ENCODE data around the gene RETREG3. TPM values are rescaled to one million over a fixed set of nuclear protein-coding genes. Genes with fewer than 3 reads are reported as not detected.
"Not testable (repeated sequence)": the region's sequence is repeated elsewhere in the genome, so short reads cannot be mapped to it uniquely, and the experiment has no call there.

RETREG3 gene
- total RNA-seq, 3 donors from 2014 or later (not counting 1 experiment from before 2014, with no cell fraction given): 76.0 to 114 (median 101) TPM

DNA sequence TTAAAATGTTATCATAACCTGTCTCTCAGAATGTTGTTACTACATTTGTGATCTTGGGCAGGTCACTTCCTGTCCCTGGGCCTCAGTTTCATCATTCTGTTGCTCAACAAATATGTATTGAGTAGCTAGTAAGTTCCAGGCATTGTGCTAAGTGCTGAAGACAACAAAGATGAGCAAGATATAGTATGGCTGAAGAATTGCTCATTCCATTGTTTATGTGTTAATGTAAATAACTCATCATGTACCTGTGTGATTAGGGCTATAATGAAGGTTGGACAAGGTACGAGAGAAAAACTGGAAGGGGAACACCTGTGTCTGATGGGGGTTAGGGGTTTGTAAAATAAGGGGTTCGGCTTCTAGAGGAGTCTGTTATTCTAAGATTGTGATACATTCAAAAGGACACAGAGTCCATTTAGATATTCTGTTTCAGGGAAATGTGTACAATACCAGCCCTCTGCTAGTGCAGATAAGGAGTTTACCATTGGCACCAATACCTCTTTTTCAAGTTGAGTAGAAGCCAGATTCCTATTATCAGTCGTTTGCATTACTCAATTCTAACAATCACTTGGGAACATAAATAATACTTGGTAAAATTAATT, 20.3 kb upstream of the RETREG3 start:
- TF ChIP-seq, protein P1, sequence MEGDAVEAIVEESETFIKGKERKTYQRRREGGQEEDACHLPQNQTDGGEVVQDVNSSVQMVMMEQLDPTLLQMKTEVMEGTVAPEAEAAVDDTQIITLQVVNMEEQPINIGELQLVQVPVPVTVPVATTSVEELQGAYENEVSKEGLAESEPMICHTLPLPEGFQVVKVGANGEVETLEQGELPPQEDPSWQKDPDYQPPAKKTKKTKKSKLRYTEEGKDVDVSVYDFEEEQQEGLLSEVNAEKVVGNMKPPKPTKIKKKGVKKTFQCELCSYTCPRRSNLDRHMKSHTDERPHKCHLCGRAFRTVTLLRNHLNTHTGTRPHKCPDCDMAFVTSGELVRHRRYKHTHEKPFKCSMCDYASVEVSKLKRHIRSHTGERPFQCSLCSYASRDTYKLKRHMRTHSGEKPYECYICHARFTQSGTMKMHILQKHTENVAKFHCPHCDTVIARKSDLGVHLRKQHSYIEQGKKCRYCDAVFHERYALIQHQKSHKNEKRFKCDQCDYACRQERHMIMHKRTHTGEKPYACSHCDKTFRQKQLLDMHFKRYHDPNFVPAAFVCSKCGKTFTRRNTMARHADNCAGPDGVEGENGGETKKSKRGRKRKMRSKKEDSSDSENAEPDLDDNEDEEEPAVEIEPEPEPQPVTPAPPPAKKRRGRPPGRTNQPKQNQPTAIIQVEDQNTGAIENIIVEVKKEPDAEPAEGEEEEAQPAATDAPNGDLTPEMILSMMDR (IDR thresholded peaks at IDR 0.05): no peak
- Histone ChIP-seq H3K36me3 (ENCODE audit: control insufficient read depth, insufficient read depth, low read length) (no peaks in the 10 kb centered on the region), H3K27me3 (ENCODE audit: control insufficient read depth, insufficient read depth, low read length) (no peaks in the 10 kb centered on the region), H3K4me1 (ENCODE audit: control insufficient read depth, insufficient read depth, low read length) (no peaks in the 10 kb centered on the region), H3K9me3 (ENCODE audit: control insufficient read depth, insufficient read depth, low read length) (no peaks in the 10 kb centered on the region), H3K4me3 (ENCODE audit: low read length) (no peak overlapping the region), H3K27ac (ENCODE audit: low read length) (no peak overlapping the region)
- intact Hi-C loops (cut with micrococcal nuclease): no loop called here
- 98% methylated on average over 2 of the region's 3 CpGs for WGBS (ENCODE audit: insufficient coverage)
- no peaks in the 10 kb centered on the region for H3K36me3 Mint-ChIP-seq
- H3K9me3 Mint-ChIP-seq: no peaks in the 10 kb centered on the region
- DNase-seq: no peak
- ATAC-seq: no peak
- H3K4me3 Mint-ChIP-seq: no peak overlapping the region
- no peaks in the 10 kb centered on the region for H3K4me1 Mint-ChIP-seq
- no peak overlapping the region for H3K27ac Mint-ChIP-seq
- H3K27me3 Mint-ChIP-seq (ENCODE audit: low read depth in 2 of 2): no peaks in the 10 kb centered on the region

- intact Hi-C loops (cut with micrococcal nuclease): not testable (repeated sequence)
These were observed 18.0 kb upstream of the RETREG3 start for GRCh38 chr17:42627032-42627764.

GRCh38 chr17:42623732-42624596, 14.8 kb upstream of the RETREG3 start:
- Histone ChIP-seq H3K4me1 (ENCODE audit: control insufficient read depth, insufficient read depth, low read length) (peaks cover 2% of the 10 kb centered on the region), H3K9me3 (ENCODE audit: control insufficient read depth, insufficient read depth, low read length) (no peaks in the 10 kb centered on the region), H3K4me3 (ENCODE audit: low read length) (no peak overlapping the region), H3K27me3 (ENCODE audit: control insufficient read depth, insufficient read depth, low read length) (no peaks in the 10 kb centered on the region), H3K27ac (ENCODE audit: low read length) (no peak overlapping the region), H3K36me3 (ENCODE audit: control insufficient read depth, insufficient read depth, low read length) (no peaks in the 10 kb centered on the region)
- Mint-ChIP-seq H3K9me3 (no peaks in the 10 kb centered on the region), H3K27ac (no peak overlapping the region), H3K4me1 (peaks cover under 1 to 1% of the 10 kb centered on the region in 2 donors), H3K4me3 (no peak overlapping the region), H3K36me3 (no peaks in the 10 kb centered on the region), H3K27me3 (ENCODE audit: low read depth in 2 of 2) (no peaks in the 10 kb centered on the region)
- 94% methylated on average over 7 of the region's 7 CpGs for WGBS (ENCODE audit: insufficient coverage)
- no peak for DNase-seq
- ATAC-seq: no peak
- intact Hi-C loops (cut with micrococcal nuclease): no loop called here
- TF ChIP-seq, protein P1 (IDR thresholded peaks at IDR 0.05): no peak

More at GRCh38 chr17:42627032-42627764, 18.0 kb upstream of the RETREG3 start:
- not testable (repeated sequence) for H3K27ac Mint-ChIP-seq; H3K9me3 ChIP-seq (ENCODE audit: control insufficient read depth, insufficient read depth, low read length); H3K36me3 Mint-ChIP-seq; DNase-seq; H3K27me3 ChIP-seq (ENCODE audit: control insufficient read depth, insufficient read depth, low read length); H3K36me3 ChIP-seq (ENCODE audit: control insufficient read depth, insufficient read depth, low read length); ATAC-seq; H3K4me1 ChIP-seq (ENCODE audit: control insufficient read depth, insufficient read depth, low read length); H3K27me3 Mint-ChIP-seq (ENCODE audit: low read depth in 2 of 2); H3K4me1 Mint-ChIP-seq; H3K9me3 Mint-ChIP-seq; H3K27ac ChIP-seq (ENCODE audit: low read length); H3K4me3 Mint-ChIP-seq; H3K4me3 ChIP-seq (ENCODE audit: low read length)
- WGBS (ENCODE audit: insufficient coverage): 96% methylated on average over 4 of the region's 6 CpGs

DNA sequence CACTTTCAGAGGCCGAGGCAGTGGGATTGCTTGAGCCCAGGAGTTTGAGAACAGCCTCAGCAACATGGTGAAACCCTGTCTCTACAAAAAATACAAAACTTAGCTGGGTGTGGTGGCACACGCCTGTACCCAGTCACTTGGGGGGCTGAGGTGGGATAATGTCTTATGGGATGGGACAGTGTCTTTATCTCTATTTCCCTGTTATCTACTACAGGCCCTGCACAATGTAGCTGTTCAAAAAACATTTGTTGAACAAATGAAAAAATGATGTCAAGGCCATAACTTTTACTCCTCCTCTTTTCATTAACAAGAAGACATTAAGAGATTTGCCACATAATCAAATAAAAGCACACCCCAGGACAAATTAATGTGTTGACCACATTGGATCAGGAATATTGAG, 14.1 kb upstream of the RETREG3 start:
- no peaks in the 10 kb centered on the region for H3K9me3 Mint-ChIP-seq
- no peak overlapping the region for H3K4me3 Mint-ChIP-seq
- 94% methylated on average over 1 of the region's 2 CpGs for WGBS (ENCODE audit: insufficient coverage)
- ATAC-seq (no peak), DNase-seq (no peak)
- TF ChIP-seq, protein P1 (IDR thresholded peaks at IDR 0.05): no peak
- Histone ChIP-seq H3K4me3 (ENCODE audit: low read length) (no peak overlapping the region), H3K9me3 (ENCODE audit: control insufficient read depth, insufficient read depth, low read length) (no peaks in the 10 kb centered on the region), H3K4me1 (ENCODE audit: control insufficient read depth, insufficient read depth, low read length) (peaks cover 9% of the 10 kb centered on the region), H3K27ac (ENCODE audit: low read length) (no peak overlapping the region), H3K27me3 (ENCODE audit: control insufficient read depth, insufficient read depth, low read length) (no peaks in the 10 kb centered on the region), H3K36me3 (ENCODE audit: control insufficient read depth, insufficient read depth, low read length) (no peaks in the 10 kb centered on the region)
- intact Hi-C loops (cut with micrococcal nuclease): no loop called here
- no peaks in the 10 kb centered on the region for H3K36me3 Mint-ChIP-seq
- no peak overlapping the region for H3K27ac Mint-ChIP-seq
- peaks cover 7 to 8% of the 10 kb centered on the region in 2 donors for H3K4me1 Mint-ChIP-seq
- H3K27me3 Mint-ChIP-seq (ENCODE audit: low read depth in 2 of 2): no peaks in the 10 kb centered on the region

- H3K36me3 ChIP-seq (ENCODE audit: control insufficient read depth, insufficient read depth, low read length); intact Hi-C loops (cut with micrococcal nuclease); H3K27ac ChIP-seq (ENCODE audit: low read length); H3K4me3 Mint-ChIP-seq; H3K9me3 Mint-ChIP-seq; DNase-seq; H3K9me3 ChIP-seq (ENCODE audit: control insufficient read depth, insufficient read depth, low read length); H3K36me3 Mint-ChIP-seq; H3K27ac Mint-ChIP-seq; ATAC-seq; H3K4me3 ChIP-seq (ENCODE audit: low read length); H3K27me3 Mint-ChIP-seq (ENCODE audit: low read depth in 2 of 2); H3K27me3 ChIP-seq (ENCODE audit: control insufficient read depth, insufficient read depth, low read length): not testable (repeated sequence)
- H3K4me1 ChIP-seq (ENCODE audit: control insufficient read depth, insufficient read depth, low read length): peaks cover 15% of the 10 kb centered on the region
- H3K4me1 Mint-ChIP-seq: peaks cover 10% of the 10 kb centered on the region in 2 donors
- 98% methylated on average over 3 of the region's 3 CpGs for WGBS (ENCODE audit: insufficient coverage)
These were observed 12.8 kb upstream of the RETREG3 start for GRCh38 chr17:42621987-42622386.

Measured in natural killer cell (primary cell).